B cell (primary cell): ENCODE data around the gene GRB10. TPM values are rescaled to one million over a fixed set of nuclear protein-coding genes. Genes with fewer than 3 reads are reported as not detected.

Experiments
- ATAC-seq: fragments of 200-7000 bp; cut with Tn5 transposase; one replicate; pipeline ENCODE4 v1.10.0; 2021; ENCODE audit warnings: low read depth, mild to moderate bottlenecking, moderate number of reproducible peaks, moderate library complexity
- CTCF ChIA-PET: fragments of 350-600 bp; sonication (Branson Sonifier 250); formaldehyde crosslinking; loops from one replicate; lab custom pipeline; 2021; ENCODE audit warnings: antibody characterized with exemption, inconsistent platforms; lab: Charles Lee
- POLR2A ChIA-PET: fragments of 350-600 bp; sonication (Branson Sonifier 250); formaldehyde crosslinking; loops from one replicate; lab custom pipeline; 2021; ENCODE audit warnings: antibody characterized with exemption; lab: Charles Lee
- DNase-seq: peaks from one replicate; pipeline ENCODE4 v3.0.0; 2013
- H2AFZ ChIP-seq: 2 replicates; pipeline ENCODE4 v1.6.1; 2012; ENCODE audit warnings: mild to moderate bottlenecking, low read depth, low read length; ENCODE audit not compliant: insufficient read depth, poor library complexity, severe bottlenecking
- H3K27ac ChIP-seq, 2 donors: 1 replicate in 1 of 2; 2 replicates in 1 of 2; pipeline ENCODE4 v1.5.1; 2012 to 2013; ENCODE audit warnings: low read length in 2 of 2, mild to moderate bottlenecking in 2 of 2, moderate library complexity in 1 of 2
- H3K27me3 ChIP-seq, 4 experiments: fragments of 200-600 bp in 1 of 4; sonication (generic) in 1 of 4; replicated peaks in 1 of 4; 1 replicate in 2 of 4; 2 replicates in 2 of 4; pipeline versions ENCODE4 v1.6.1 to v1.7.0; 2013 to 2016; ENCODE audit warnings: low read length in 3 of 4, mild to moderate bottlenecking in 2 of 4, mixed read lengths in 1 of 4, moderate library complexity in 1 of 4; ENCODE audit not compliant: insufficient read depth in 4 of 4, control insufficient read depth in 3 of 4; ENCODE audit errors: control extremely low read depth in 1 of 4
- H3K36me3 ChIP-seq, 2 experiments: replicated peaks in 1 of 2; 1 replicate in 1 of 2; 2 replicates in 1 of 2; pipeline versions ENCODE4 v1.6.1 to v1.7.1; 2013; ENCODE audit warnings: low read length in 1 of 2; ENCODE audit not compliant: insufficient read depth in 2 of 2, control insufficient read depth in 1 of 2; ENCODE audit errors: control extremely low read depth in 1 of 2, extremely low read depth in 1 of 2
- H3K4me1 ChIP-seq, 2 donors: fragments of 200-600 bp in 1 of 2; sonication (generic) in 1 of 2; 1 replicate in 1 of 2; 2 replicates in 1 of 2; pipeline versions ENCODE4 v1.5.1 to v1.6.1; 2013 to 2017; ENCODE audit warnings: low read length in 2 of 2; ENCODE audit not compliant: control insufficient read depth in 2 of 2, insufficient read depth in 2 of 2
- H3K4me2 ChIP-seq: replicated peaks from 2 replicates; pipeline ENCODE3; 2012; ENCODE audit warnings: mild to moderate bottlenecking, low read depth, low read length; ENCODE audit not compliant: poor library complexity, severe bottlenecking
- H3K4me3 ChIP-seq, 5 experiments: fragments of 200-600 bp in 1 of 5; sonication (generic) in 1 of 5; 1 replicate in 3 of 5; 2 replicates in 2 of 5; pipeline versions ENCODE4 v1.5.1 to v1.7.0; 2011 to 2016; ENCODE audit warnings: low read length in 4 of 5, mild to moderate bottlenecking in 4 of 5, low read depth in 2 of 5, control low read depth in 1 of 5, moderate library complexity in 1 of 5; ENCODE audit not compliant: insufficient read depth in 1 of 5; ENCODE audit errors: control extremely low read depth in 1 of 5, extremely low read depth in 1 of 5
- H3K79me2 ChIP-seq: fragments of 200-600 bp; sonication (generic); one replicate; pipeline ENCODE4 v1.6.0; 2016; ENCODE audit warnings: low read length; ENCODE audit not compliant: control insufficient read depth, insufficient read depth
- H3K9ac ChIP-seq: fragments of 200-600 bp; sonication (generic); 2 replicates; pipeline ENCODE4 v1.6.1; 2017; ENCODE audit warnings: mild to moderate bottlenecking, low read length, moderate library complexity
- H3K9me3 ChIP-seq, 3 donors: one replicate each; pipeline versions ENCODE4 v1.6.1 to v1.7.1; 2013; ENCODE audit warnings: low read length in 2 of 3; ENCODE audit not compliant: control insufficient read depth in 2 of 3, insufficient read depth in 1 of 3; ENCODE audit errors: control extremely low read depth in 1 of 3
- H4K20me1 ChIP-seq: 2 replicates; pipeline ENCODE4 v1.6.0; 2012; ENCODE audit warnings: mild to moderate bottlenecking, low read length; ENCODE audit not compliant: insufficient read depth, control insufficient read depth, poor library complexity, severe bottlenecking
- H3K27ac Mint-ChIP-seq: one replicate; pipeline ENCODE4 v1.8.0; 2021; ENCODE audit warnings: mixed read lengths
- H3K27me3 Mint-ChIP-seq: one replicate; pipeline ENCODE4 v1.8.0; 2021; ENCODE audit warnings: mixed read lengths
- H3K4me1 Mint-ChIP-seq: one replicate; pipeline ENCODE4 v1.8.0; 2021; ENCODE audit warnings: mixed read lengths
- H3K4me3 Mint-ChIP-seq: one replicate; pipeline ENCODE4 v1.8.0; 2021; ENCODE audit warnings: mixed read lengths
- H3K9me3 Mint-ChIP-seq: one replicate; pipeline ENCODE4 v1.8.0; 2022; ENCODE audit warnings: mixed read lengths; ENCODE audit not compliant: insufficient read depth
- EZH2 ChIP-seq: IDR thresholded peaks from 2 replicates; pipeline ENCODE4 v1.6.1; 2012; ENCODE audit warnings: borderline replicate concordance, low read depth, mild to moderate bottlenecking, moderate library complexity, low read length; ENCODE audit not compliant: insufficient read depth, poor library complexity, severe bottlenecking
- WGBS: methylation state at CpG from one replicate; pipeline ENCODE4 v1.1.5; 2013; ENCODE audit warnings: missing lambda C conversion rate; ENCODE audit not compliant: insufficient coverage; 5-methylcytosine and 5-hydroxymethylcytosine counted together
- intact Hi-C: fragments of 100-400 bp; cut with micrococcal nuclease; formaldehyde crosslinking; loops from one replicate; pipeline ENCODE4 v1.10.0; 2022
- polyA plus RNA-seq: library from polyadenylated mRNA; depleted of rRNA; stranded (reverse); fragments of >200 nt; gene quantifications from 2 replicates; pipeline ENCODE4 v1.2.3, GENCODE V29; 2012
- total RNA-seq, 2 donors: library from RNA; stranded (reverse); fragments of 120-200 nt in 1 of 2; gene quantifications; 1 replicate in 1 of 2; 2 replicates in 1 of 2; pipeline versions ENCODE4 v1.2.3 to v1.2.4, GENCODE V29; 2013 to 2022
- TF ChIP-seq, protein P1 (sequence below): fragments of 200-600 bp; IDR thresholded peaks from one replicate; pipeline ENCODE4 v1.8.0; 2022; ENCODE audit warnings: antibody characterized with exemption, mild to moderate bottlenecking

GRB10 gene
- total and polyA plus RNA-seq, 2 donors (not counting 1 experiment from before 2014, with no cell fraction given) = 0.04 TPM; not detected in 1

GRCh38 chr7:50603287-50603686 is 179.4 kb downstream of the GRB10 start:
- Histone ChIP-seq H3K4me1 (no peaks in the 10 kb centered on the region), H3K79me2 (no peaks in the 10 kb centered on the region), H3K9ac (no peak overlapping the region), H4K20me1 (no peaks in the 10 kb centered on the region), H3K27ac (no peak overlapping the region), H3K4me3 (no peak overlapping the region), H2AFZ (no peak overlapping the region), H3K27me3 (no peaks in the 10 kb centered on the region), H3K9me3 (no peaks in the 10 kb centered on the region), H3K36me3 (no peaks in the 10 kb centered on the region), H3K4me2 (no peak overlapping the region)
- TF ChIP-seq, protein P1, sequence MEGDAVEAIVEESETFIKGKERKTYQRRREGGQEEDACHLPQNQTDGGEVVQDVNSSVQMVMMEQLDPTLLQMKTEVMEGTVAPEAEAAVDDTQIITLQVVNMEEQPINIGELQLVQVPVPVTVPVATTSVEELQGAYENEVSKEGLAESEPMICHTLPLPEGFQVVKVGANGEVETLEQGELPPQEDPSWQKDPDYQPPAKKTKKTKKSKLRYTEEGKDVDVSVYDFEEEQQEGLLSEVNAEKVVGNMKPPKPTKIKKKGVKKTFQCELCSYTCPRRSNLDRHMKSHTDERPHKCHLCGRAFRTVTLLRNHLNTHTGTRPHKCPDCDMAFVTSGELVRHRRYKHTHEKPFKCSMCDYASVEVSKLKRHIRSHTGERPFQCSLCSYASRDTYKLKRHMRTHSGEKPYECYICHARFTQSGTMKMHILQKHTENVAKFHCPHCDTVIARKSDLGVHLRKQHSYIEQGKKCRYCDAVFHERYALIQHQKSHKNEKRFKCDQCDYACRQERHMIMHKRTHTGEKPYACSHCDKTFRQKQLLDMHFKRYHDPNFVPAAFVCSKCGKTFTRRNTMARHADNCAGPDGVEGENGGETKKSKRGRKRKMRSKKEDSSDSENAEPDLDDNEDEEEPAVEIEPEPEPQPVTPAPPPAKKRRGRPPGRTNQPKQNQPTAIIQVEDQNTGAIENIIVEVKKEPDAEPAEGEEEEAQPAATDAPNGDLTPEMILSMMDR = no peak
- no peak for TF ChIP-seq EZH2
- no peaks in the 10 kb centered on the region for H3K4me1 Mint-ChIP-seq
- POLR2A ChIA-PET = no interaction called here
- no peak for DNase-seq
- ATAC-seq = no peak
- H3K9me3 Mint-ChIP-seq = no peaks in the 10 kb centered on the region
- H3K4me3 Mint-ChIP-seq = no peak overlapping the region
- CTCF ChIA-PET = no interaction called here
- WGBS = 82% methylated on average over 5 of the region's 7 CpGs
- no peak overlapping the region for H3K27ac Mint-ChIP-seq
- H3K27me3 Mint-ChIP-seq = peaks cover 8% of the 10 kb centered on the region
- intact Hi-C loops = no loop called here

- no peak overlapping the region for H3K27ac Mint-ChIP-seq
- no peaks in the 10 kb centered on the region for H3K79me2 ChIP-seq
- H2AFZ ChIP-seq = no peak overlapping the region
- ChIA-PET CTCF (no interaction called here), POLR2A (no interaction called here)
- intact Hi-C loops = no loop called here
- no peak overlapping the region for H3K9ac ChIP-seq
- H3K9me3 ChIP-seq = peaks cover 0 to 2% (median 0%) of the 10 kb centered on the region in 3 donors
- H4K20me1 ChIP-seq = no peaks in the 10 kb centered on the region
- ATAC-seq (no peak), DNase-seq (no peak)
- WGBS = 95% methylated on average over 12 of the region's 12 CpGs
- H3K27me3 Mint-ChIP-seq = peaks cover 15% of the 10 kb centered on the region
- H3K4me3 Mint-ChIP-seq = no peak overlapping the region
- no peak overlapping the region for H3K4me3 ChIP-seq
- TF ChIP-seq EZH2 = no peak
- TF ChIP-seq, protein P1 = no peak
- no peaks in the 10 kb centered on the region for H3K9me3 Mint-ChIP-seq
- H3K4me1 Mint-ChIP-seq = no peaks in the 10 kb centered on the region
- H3K27ac ChIP-seq = no peak overlapping the region
- no peaks in the 10 kb centered on the region for H3K27me3 ChIP-seq
- H3K36me3 ChIP-seq = no peaks in the 10 kb centered on the region
- H3K4me1 ChIP-seq = no peaks in the 10 kb centered on the region
- H3K4me2 ChIP-seq = no peak overlapping the region
Observed at GRCh38 chr7:50599385-50599784, 183.3 kb downstream of the GRB10 start.
